NCI-H1930 (cell line): ENCODE results near the gene TBC1D9B.

ENCODE experiments used
- DNase-seq, 2 experiments: peaks; one replicate each; lab custom pipeline; 2025; lab: John Stamatoyannopoulos, UW

The TBC1D9B gene

GRCh38 chr5:179906795-179907555, 722 bp downstream of the TBC1D9B start:
- DNase-seq, result no peak

- DNase-seq, result no peak
These were observed 1.4 kb downstream of the TBC1D9B start for GRCh38 chr5:179906294-179906794.

GRCh38 chr5:179905161-179905560, 2.5 kb downstream of the TBC1D9B start:
- no peak for DNase-seq

- no peak for DNase-seq
These were observed 3.1 kb downstream of the TBC1D9B start for GRCh38 chr5:179904463-179905160.

- no peak for DNase-seq
These were observed 4.9 kb downstream of the TBC1D9B start for GRCh38 chr5:179902763-179903158.

GRCh38 chr5:179901915-179902762, 5.6 kb downstream of the TBC1D9B start:
- no peak for DNase-seq

- DNase-seq, result no peak
These were observed 6.2 kb downstream of the TBC1D9B start for GRCh38 chr5:179901462-179901861.

GRCh38 chr5:179900711-179901110, 7.0 kb downstream of the TBC1D9B start:
- no peak for DNase-seq

- no peak for DNase-seq
These were observed 7.5 kb downstream of the TBC1D9B start for GRCh38 chr5:179900206-179900605.

GRCh38 chr5:179895861-179896260, 11.8 kb downstream of the TBC1D9B start:
- DNase-seq, result no peak

GRCh38 chr5:179893958-179894895, 13.5 kb downstream of the TBC1D9B start:
- no peak for DNase-seq

- DNase-seq, result no peak
These were observed 14.4 kb downstream of the TBC1D9B start for GRCh38 chr5:179893076-179893957.

GRCh38 chr5:179892255-179892654, 15.4 kb downstream of the TBC1D9B start:
- DNase-seq, result no peak

- no peak for DNase-seq
These were observed 16.7 kb downstream of the TBC1D9B start for GRCh38 chr5:179890751-179891682.

- no peak for DNase-seq
These were observed 17.8 kb downstream of the TBC1D9B start for GRCh38 chr5:179889885-179890284.

GRCh38 chr5:179887802-179888201, 19.9 kb downstream of the TBC1D9B start:
- no peak for DNase-seq

- DNase-seq, result no peak
These were observed 20.6 kb downstream of the TBC1D9B start for GRCh38 chr5:179887095-179887494.

- DNase-seq, result no peak
These were observed 21.3 kb downstream of the TBC1D9B start for GRCh38 chr5:179886190-179886911.
